GM23338 (cell line): ENCODE results near the gene TBATA. TPM values are rescaled to one million over a fixed set of nuclear protein-coding genes. Genes with fewer than 3 reads are reported as not detected.

ENCODE experiments used
- ATAC-seq: fragments of 200-7000 bp; cut with Tn5 transposase; 3 replicates; pipeline ENCODE4 v1.9.1; 2020
- DNase-seq: peaks from one replicate; pipeline ENCODE4 v3.0.0-alpha.2; 2015; ENCODE audit warnings: low spot score
- H2AFZ ChIP-seq: fragments of 200-600 bp; sonication (generic); 2 replicates; pipeline ENCODE4 v1.8.0; 2016; ENCODE audit warnings: antibody characterized with exemption, mild to moderate bottlenecking, moderate library complexity
- H3F3A ChIP-seq: fragments of 200-600 bp; sonication (generic); replicated peaks from 2 replicates; pipeline ENCODE4 v1.8.0; 2017; ENCODE audit warnings: antibody characterized with exemption, mixed run types, low read depth
- H3K27ac ChIP-seq: fragments of 200-600 bp; sonication (generic); 2 replicates; pipeline ENCODE4 v1.6.1; 2016; ENCODE audit warnings: low read depth
- H3K27me3 ChIP-seq: fragments of 200-600 bp; sonication (generic); 2 replicates; pipeline ENCODE4 v1.8.0; 2016; ENCODE audit warnings: mild to moderate bottlenecking, mixed run types, moderate library complexity; ENCODE audit not compliant: insufficient read depth
- H3K36me3 ChIP-seq: fragments of 200-600 bp; sonication (generic); 2 replicates; pipeline ENCODE4 v1.8.0; 2016; ENCODE audit warnings: mild to moderate bottlenecking; ENCODE audit not compliant: insufficient read depth
- H3K4me1 ChIP-seq: fragments of 200-600 bp; sonication (generic); 2 replicates; pipeline ENCODE4 v1.8.0; 2016; ENCODE audit warnings: mild to moderate bottlenecking, moderate library complexity; ENCODE audit not compliant: insufficient read depth
- H3K4me2 ChIP-seq: fragments of 200-600 bp; sonication (generic); 2 replicates; pipeline ENCODE4 v1.7.1; 2017; ENCODE audit warnings: mixed run types
- H3K4me3 ChIP-seq: fragments of 200-600 bp; sonication (generic); 2 replicates; pipeline ENCODE4 v1.6.1; 2016; ENCODE audit warnings: mixed run types
- H3K79me2 ChIP-seq: fragments of 200-600 bp; sonication (generic); replicated peaks from 2 replicates; pipeline ENCODE4 v1.8.0; 2017; ENCODE audit warnings: mild to moderate bottlenecking; ENCODE audit not compliant: insufficient read depth
- H3K9me2 ChIP-seq: fragments of 200-600 bp; sonication (generic); 2 replicates; pipeline ENCODE4 v1.8.0; 2017; ENCODE audit not compliant: insufficient read depth
- H4K20me1 ChIP-seq: fragments of 200-600 bp; sonication (generic); replicated peaks from 2 replicates; pipeline ENCODE4 v1.8.0; 2017; ENCODE audit warnings: mild to moderate bottlenecking; ENCODE audit not compliant: insufficient read depth
- H3K27ac Mint-ChIP-seq: 2 replicates; pipeline ENCODE4 v1.8.0; 2020; ENCODE audit warnings: inconsistent platforms, mild to moderate bottlenecking, moderate library complexity, mixed read lengths
- H3K27me3 Mint-ChIP-seq: 3 replicates; pipeline ENCODE4 v1.8.0; 2022; ENCODE audit warnings: low read depth, mild to moderate bottlenecking, moderate library complexity, mixed read lengths, inconsistent platforms; ENCODE audit not compliant: insufficient read depth, poor library complexity
- H3K36me3 Mint-ChIP-seq: 3 replicates; pipeline ENCODE4 v1.8.0; 2021; ENCODE audit warnings: low read depth, mild to moderate bottlenecking, inconsistent platforms, moderate library complexity, mixed read lengths
- H3K4me1 Mint-ChIP-seq: 3 replicates; pipeline ENCODE4 v1.8.0; 2020; ENCODE audit warnings: mild to moderate bottlenecking, inconsistent platforms, mixed read lengths
- H3K4me3 Mint-ChIP-seq: 3 replicates; pipeline ENCODE4 v1.8.0; 2021; ENCODE audit warnings: moderate library complexity, mild to moderate bottlenecking, inconsistent platforms, mixed read lengths
- H3K9me3 Mint-ChIP-seq: 3 replicates; pipeline ENCODE4 v1.8.0; 2020; ENCODE audit warnings: moderate library complexity, mild to moderate bottlenecking, inconsistent platforms, mixed read lengths
- CREB1 ChIP-seq: fragments of 250-450 bp; sonication (Bioruptor Pico); IDR thresholded peaks from 2 replicates; pipeline ENCODE4 v1.5.0; 2020; ENCODE audit warnings: low read depth, mild to moderate bottlenecking, moderate library complexity
- EZH2phosphoT487 ChIP-seq: fragments of 200-600 bp; sonication (generic); IDR thresholded peaks from one replicate; pipeline ENCODE4 v1.8.1; 2018; ENCODE audit warnings: antibody characterized with exemption; ENCODE audit not compliant: unreplicated experiment
- JUNB ChIP-seq: IDR thresholded peaks from one replicate; pipeline ENCODE4 v1.6.1; 2016; ENCODE audit warnings: antibody characterized with exemption; ENCODE audit not compliant: unreplicated experiment
- NANOG ChIP-seq: IDR thresholded peaks from 2 replicates; pipeline ENCODE4 v1.6.1; 2016; ENCODE audit warnings: antibody characterized with exemption, borderline replicate concordance
- POLR2AphosphoS5 ChIP-seq: IDR thresholded peaks from 2 replicates; pipeline ENCODE4 v1.6.1; 2016; ENCODE audit warnings: antibody characterized with exemption, low read depth
- STAT1 ChIP-seq: IDR thresholded peaks from one replicate; pipeline ENCODE4 v1.6.1; 2016; ENCODE audit warnings: antibody characterized with exemption; ENCODE audit not compliant: unreplicated experiment
- ZNF114 ChIP-seq: fragments of 250-450 bp; sonication (Bioruptor Pico); IDR thresholded peaks from 2 replicates; pipeline ENCODE4 v1.5.0; 2020; ENCODE audit warnings: mild to moderate bottlenecking, moderate library complexity
- ZNF331 ChIP-seq: fragments of 250-450 bp; sonication (Bioruptor Pico); IDR thresholded peaks from 2 replicates; pipeline ENCODE4 v1.5.0; 2020; ENCODE audit warnings: low read depth, mild to moderate bottlenecking, moderate library complexity
- polyA plus RNA-seq: library from polyadenylated mRNA; unstranded; fragments of >200 nt; fragmentation: Nextera tagmentation; extraction: Ambion mirVana; gene quantifications from 2 replicates; pipeline ENCODE4 v1.2.1, GENCODE V29; 2016
- total RNA-seq: library from RNA; depleted of rRNA; stranded (reverse); fragments of >200 nt; shearing (Covaris generic); gene quantifications from 2 replicates; pipeline ENCODE4 v1.2.3, GENCODE V29; 2014
- TF ChIP-seq, protein P1 (sequence below): IDR thresholded peaks from one replicate; pipeline ENCODE4 v1.6.1; 2018; ENCODE audit warnings: antibody characterized with exemption; ENCODE audit not compliant: unreplicated experiment
- TF ChIP-seq, protein P2 (sequence below), 2 experiments: fragments of 200-600 bp in 1 of 2; sonication (generic) in 1 of 2; conservative IDR thresholded peaks; 2 replicates each; pipeline versions ENCODE4 v1.5.1 to v1.6.1; 2016 to 2017; ENCODE audit warnings: antibody characterized with exemption in 2 of 2, low read depth in 2 of 2, mild to moderate bottlenecking in 2 of 2, moderate library complexity in 1 of 2
- TF ChIP-seq, protein P3 (sequence below): fragments of 250-450 bp; sonication (Bioruptor Pico); IDR thresholded peaks from 2 replicates; pipeline ENCODE4 v1.5.0; 2020; ENCODE audit warnings: mild to moderate bottlenecking, moderate library complexity

TBATA gene
- total and polyA plus RNA-seq, 2 experiments from 2014 or later = not detected

DNA sequence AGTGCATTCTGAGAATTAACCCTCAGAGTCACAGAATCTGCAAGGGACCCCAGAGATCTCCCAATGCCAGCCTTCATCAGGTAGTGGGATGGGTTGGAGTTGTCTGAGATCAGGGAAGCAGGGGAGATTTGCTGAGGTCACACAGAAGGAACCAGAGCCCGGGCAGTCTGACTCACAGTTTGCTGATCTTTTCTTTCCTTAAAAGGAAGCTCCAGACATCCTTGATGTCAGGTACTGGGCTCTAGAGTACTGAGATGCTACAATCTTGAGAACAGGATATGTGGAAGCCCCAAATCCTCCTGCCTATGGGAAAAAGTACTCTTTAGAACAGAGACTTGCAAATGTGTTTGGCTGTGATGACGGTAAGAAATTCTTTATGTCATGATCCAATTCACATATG, 706 bp downstream of the TBATA start:
- Histone ChIP-seq H3K4me1 (no peaks in the 10 kb centered on the region), H3K4me2 (no peak overlapping the region), H3K36me3 (no peaks in the 10 kb centered on the region), H3K27ac (no peak overlapping the region), H3K9me2 (peaks cover 4% of the 10 kb centered on the region; the same call in 1 of the 2 replicates), H3K27me3 (no peaks in the 10 kb centered on the region), H3K79me2 (no peaks in the 10 kb centered on the region), H3K4me3 (no peak overlapping the region), H2AFZ (no peak overlapping the region), H3F3A (no peaks in the 10 kb centered on the region), H4K20me1 (no peaks in the 10 kb centered on the region; the same call in 1 of the 2 replicates)
- Mint-ChIP-seq H3K4me1 (no peaks in the 10 kb centered on the region), H3K27ac (no peak overlapping the region), H3K4me3 (no peak overlapping the region), H3K36me3 (no peaks in the 10 kb centered on the region), H3K9me3 (no peaks in the 10 kb centered on the region), H3K27me3 (no peaks in the 10 kb centered on the region)
- DNase-seq (no peak), ATAC-seq (no peak)
- TF ChIP-seq STAT1 (no peak), ZNF331 (CRISPR knock-in tag) (no peak), NANOG (no peak), ZNF114 (CRISPR knock-in tag) (no peak), EZH2phosphoT487 (no peak), CREB1 (no peak)
- TF ChIP-seq, protein P1, sequence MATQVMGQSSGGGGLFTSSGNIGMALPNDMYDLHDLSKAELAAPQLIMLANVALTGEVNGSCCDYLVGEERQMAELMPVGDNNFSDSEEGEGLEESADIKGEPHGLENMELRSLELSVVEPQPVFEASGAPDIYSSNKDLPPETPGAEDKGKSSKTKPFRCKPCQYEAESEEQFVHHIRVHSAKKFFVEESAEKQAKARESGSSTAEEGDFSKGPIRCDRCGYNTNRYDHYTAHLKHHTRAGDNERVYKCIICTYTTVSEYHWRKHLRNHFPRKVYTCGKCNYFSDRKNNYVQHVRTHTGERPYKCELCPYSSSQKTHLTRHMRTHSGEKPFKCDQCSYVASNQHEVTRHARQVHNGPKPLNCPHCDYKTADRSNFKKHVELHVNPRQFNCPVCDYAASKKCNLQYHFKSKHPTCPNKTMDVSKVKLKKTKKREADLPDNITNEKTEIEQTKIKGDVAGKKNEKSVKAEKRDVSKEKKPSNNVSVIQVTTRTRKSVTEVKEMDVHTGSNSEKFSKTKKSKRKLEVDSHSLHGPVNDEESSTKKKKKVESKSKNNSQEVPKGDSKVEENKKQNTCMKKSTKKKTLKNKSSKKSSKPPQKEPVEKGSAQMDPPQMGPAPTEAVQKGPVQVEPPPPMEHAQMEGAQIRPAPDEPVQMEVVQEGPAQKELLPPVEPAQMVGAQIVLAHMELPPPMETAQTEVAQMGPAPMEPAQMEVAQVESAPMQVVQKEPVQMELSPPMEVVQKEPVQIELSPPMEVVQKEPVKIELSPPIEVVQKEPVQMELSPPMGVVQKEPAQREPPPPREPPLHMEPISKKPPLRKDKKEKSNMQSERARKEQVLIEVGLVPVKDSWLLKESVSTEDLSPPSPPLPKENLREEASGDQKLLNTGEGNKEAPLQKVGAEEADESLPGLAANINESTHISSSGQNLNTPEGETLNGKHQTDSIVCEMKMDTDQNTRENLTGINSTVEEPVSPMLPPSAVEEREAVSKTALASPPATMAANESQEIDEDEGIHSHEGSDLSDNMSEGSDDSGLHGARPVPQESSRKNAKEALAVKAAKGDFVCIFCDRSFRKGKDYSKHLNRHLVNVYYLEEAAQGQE = no peak
- TF ChIP-seq, protein P2, sequence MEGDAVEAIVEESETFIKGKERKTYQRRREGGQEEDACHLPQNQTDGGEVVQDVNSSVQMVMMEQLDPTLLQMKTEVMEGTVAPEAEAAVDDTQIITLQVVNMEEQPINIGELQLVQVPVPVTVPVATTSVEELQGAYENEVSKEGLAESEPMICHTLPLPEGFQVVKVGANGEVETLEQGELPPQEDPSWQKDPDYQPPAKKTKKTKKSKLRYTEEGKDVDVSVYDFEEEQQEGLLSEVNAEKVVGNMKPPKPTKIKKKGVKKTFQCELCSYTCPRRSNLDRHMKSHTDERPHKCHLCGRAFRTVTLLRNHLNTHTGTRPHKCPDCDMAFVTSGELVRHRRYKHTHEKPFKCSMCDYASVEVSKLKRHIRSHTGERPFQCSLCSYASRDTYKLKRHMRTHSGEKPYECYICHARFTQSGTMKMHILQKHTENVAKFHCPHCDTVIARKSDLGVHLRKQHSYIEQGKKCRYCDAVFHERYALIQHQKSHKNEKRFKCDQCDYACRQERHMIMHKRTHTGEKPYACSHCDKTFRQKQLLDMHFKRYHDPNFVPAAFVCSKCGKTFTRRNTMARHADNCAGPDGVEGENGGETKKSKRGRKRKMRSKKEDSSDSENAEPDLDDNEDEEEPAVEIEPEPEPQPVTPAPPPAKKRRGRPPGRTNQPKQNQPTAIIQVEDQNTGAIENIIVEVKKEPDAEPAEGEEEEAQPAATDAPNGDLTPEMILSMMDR (conservative IDR thresholded peaks at IDR 0.05; ENCODE audit: low read depth in 2 of 2) = no peak

DNA sequence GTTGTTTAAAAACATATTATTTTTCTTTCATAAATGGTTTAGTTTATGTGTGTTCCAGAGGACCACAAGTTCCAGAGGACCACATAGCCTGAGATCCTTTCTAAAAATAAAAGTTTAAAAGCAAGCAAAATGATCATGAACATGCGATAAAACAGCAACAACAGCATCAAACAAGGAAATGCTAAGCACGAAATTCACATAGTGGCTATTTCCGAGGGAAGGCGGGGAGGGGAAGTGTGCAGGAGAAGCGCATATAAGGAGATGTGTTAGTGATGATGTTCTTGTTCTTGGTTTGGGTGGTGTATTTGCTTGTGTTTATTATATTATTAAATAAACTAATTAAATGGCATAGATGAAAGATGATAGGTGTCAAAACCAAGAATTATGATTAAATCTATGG, 1.2 kb downstream of the TBATA start:
- no peak overlapping the region for H3K4me2 ChIP-seq
- H3K4me1 ChIP-seq = no peaks in the 10 kb centered on the region
- H3K36me3 ChIP-seq = no peaks in the 10 kb centered on the region
- H3K4me3 ChIP-seq = no peak overlapping the region
- H3K27ac Mint-ChIP-seq = no peak overlapping the region
- H3K27ac ChIP-seq = no peak overlapping the region
- DNase-seq (no peak), ATAC-seq (no peak)
- no peaks in the 10 kb centered on the region for H3K36me3 Mint-ChIP-seq
- H3K4me1 Mint-ChIP-seq = no peaks in the 10 kb centered on the region
- no peaks in the 10 kb centered on the region for H3K9me3 Mint-ChIP-seq
- no peak overlapping the region for H3K4me3 Mint-ChIP-seq
- H3K27me3 Mint-ChIP-seq = no peaks in the 10 kb centered on the region
- H3K27me3 ChIP-seq = no peaks in the 10 kb centered on the region
- no peak overlapping the region for H2AFZ ChIP-seq
- no peaks in the 10 kb centered on the region for H3F3A ChIP-seq
- H3K9me2 ChIP-seq = peaks cover 4% of the 10 kb centered on the region; the same call in 1 of the 2 replicates
- no peaks in the 10 kb centered on the region for H3K79me2 ChIP-seq
- H4K20me1 ChIP-seq = no peaks in the 10 kb centered on the region; the same call in 1 of the 2 replicates
- TF ChIP-seq, protein P3, sequence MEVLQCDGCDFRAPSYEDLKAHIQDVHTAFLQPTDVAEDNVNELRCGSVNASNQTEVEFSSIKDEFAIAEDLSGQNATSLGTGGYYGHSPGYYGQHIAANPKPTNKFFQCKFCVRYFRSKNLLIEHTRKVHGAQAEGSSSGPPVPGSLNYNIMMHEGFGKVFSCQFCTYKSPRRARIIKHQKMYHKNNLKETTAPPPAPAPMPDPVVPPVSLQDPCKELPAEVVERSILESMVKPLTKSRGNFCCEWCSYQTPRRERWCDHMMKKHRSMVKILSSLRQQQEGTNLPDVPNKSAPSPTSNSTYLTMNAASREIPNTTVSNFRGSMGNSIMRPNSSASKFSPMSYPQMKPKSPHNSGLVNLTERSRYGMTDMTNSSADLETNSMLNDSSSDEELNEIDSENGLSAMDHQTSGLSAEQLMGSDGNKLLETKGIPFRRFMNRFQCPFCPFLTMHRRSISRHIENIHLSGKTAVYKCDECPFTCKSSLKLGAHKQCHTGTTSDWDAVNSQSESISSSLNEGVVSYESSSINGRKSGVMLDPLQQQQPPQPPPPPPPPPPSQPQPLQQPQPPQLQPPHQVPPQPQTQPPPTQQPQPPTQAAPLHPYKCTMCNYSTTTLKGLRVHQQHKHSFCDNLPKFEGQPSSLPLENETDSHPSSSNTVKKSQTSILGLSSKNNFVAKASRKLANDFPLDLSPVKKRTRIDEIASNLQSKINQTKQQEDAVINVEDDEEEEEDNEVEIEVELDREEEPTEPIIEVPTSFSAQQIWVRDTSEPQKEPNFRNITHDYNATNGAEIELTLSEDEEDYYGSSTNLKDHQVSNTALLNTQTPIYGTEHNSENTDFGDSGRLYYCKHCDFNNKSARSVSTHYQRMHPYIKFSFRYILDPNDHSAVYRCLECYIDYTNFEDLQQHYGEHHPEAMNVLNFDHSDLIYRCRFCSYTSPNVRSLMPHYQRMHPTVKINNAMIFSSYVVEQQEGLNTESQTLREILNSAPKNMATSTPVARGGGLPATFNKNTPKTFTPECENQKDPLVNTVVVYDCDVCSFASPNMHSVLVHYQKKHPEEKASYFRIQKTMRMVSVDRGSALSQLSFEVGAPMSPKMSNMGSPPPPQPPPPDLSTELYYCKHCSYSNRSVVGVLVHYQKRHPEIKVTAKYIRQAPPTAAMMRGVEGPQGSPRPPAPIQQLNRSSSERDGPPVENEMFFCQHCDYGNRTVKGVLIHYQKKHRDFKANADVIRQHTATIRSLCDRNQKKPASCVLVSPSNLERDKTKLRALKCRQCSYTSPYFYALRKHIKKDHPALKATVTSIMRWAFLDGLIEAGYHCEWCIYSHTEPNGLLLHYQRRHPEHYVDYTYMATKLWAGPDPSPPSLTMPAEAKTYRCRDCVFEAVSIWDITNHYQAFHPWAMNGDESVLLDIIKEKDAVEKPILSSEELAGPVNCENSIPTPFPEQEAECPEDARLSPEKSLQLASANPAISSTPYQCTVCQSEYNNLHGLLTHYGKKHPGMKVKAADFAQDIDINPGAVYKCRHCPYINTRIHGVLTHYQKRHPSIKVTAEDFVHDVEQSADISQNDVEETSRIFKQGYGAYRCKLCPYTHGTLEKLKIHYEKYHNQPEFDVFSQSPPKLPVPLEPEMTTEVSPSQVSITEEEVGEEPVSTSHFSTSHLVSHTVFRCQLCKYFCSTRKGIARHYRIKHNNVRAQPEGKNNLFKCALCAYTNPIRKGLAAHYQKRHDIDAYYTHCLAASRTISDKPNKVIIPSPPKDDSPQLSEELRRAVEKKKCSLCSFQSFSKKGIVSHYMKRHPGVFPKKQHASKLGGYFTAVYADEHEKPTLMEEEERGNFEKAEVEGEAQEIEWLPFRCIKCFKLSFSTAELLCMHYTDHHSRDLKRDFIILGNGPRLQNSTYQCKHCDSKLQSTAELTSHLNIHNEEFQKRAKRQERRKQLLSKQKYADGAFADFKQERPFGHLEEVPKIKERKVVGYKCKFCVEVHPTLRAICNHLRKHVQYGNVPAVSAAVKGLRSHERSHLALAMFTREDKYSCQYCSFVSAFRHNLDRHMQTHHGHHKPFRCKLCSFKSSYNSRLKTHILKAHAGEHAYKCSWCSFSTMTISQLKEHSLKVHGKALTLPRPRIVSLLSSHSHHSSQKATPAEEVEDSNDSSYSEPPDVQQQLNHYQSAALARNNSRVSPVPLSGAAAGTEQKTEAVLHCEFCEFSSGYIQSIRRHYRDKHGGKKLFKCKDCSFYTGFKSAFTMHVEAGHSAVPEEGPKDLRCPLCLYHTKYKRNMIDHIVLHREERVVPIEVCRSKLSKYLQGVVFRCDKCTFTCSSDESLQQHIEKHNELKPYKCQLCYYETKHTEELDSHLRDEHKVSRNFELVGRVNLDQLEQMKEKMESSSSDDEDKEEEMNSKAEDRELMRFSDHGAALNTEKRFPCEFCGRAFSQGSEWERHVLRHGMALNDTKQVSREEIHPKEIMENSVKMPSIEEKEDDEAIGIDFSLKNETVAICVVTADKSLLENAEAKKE (CRISPR knock-in tag) = no peak
- TF ChIP-seq CREB1 (no peak), POLR2AphosphoS5 (no peak), NANOG (no peak), STAT1 (no peak), EZH2phosphoT487 (no peak), JUNB (no peak)
